NCI-H69 (cell line): ENCODE results near the gene PLXNB2.

Experiments
- DNase-seq: peaks from one replicate; lab custom pipeline; 2025; lab: John Stamatoyannopoulos, UW

Gene PLXNB2

GRCh38 chr22:50250555-50251476, 56.6 kb downstream of the PLXNB2 start, which contains the start of gene HDAC10:
Gene HDAC10 (minus strand): TSS chr22:50251265. CDS start chr22:50251032, 233 bp downstream.
- DNase-seq = peak; percentile 91

GRCh38 chr22:50250249-50250554, 57.2 kb downstream of the PLXNB2 start:
- no peak for DNase-seq

- no peak for DNase-seq
These were observed 57.9 kb downstream of the PLXNB2 start for GRCh38 chr22:50249341-50250248.

- peak; percentile 32 for DNase-seq
These were observed 59.0 kb downstream of the PLXNB2 start for GRCh38 chr22:50248196-50249081.

GRCh38 chr22:50247748-50248147, 59.7 kb downstream of the PLXNB2 start:
- peak; percentile 97 for DNase-seq

GRCh38 chr22:50246242-50247175, 60.9 kb downstream of the PLXNB2 start:
- peak; percentile 17 for DNase-seq

GRCh38 chr22:50245214-50246072, 62.0 kb downstream of the PLXNB2 start:
- no peak for DNase-seq

- DNase-seq = peak; percentile 97
These were observed 62.8 kb downstream of the PLXNB2 start, which contains the start of gene TUBGCP6 for GRCh38 chr22:50244420-50245213. Gene TUBGCP6 (minus strand): TSS chr22:50245023. CDS start chr22:50244459, 564 bp downstream.

- peak; percentile 32 for DNase-seq
These were observed 63.6 kb downstream of the PLXNB2 start for GRCh38 chr22:50243685-50244419.

- DNase-seq = peak; percentile 17
These were observed 65.0 kb downstream of the PLXNB2 start for GRCh38 chr22:50242406-50242949.

- no peak for DNase-seq
These were observed 68.7 kb downstream of the PLXNB2 start for GRCh38 chr22:50238755-50239154.

- peak; percentile 66 for DNase-seq
These were observed 70.6 kb downstream of the PLXNB2 start for GRCh38 chr22:50236731-50237409.

- DNase-seq = no peak
These were observed 74.2 kb downstream of the PLXNB2 start for GRCh38 chr22:50233223-50233622.

GRCh38 chr22:50232481-50233151, 74.8 kb downstream of the PLXNB2 start:
- DNase-seq = no peak

- no peak for DNase-seq
These were observed 78.1 kb downstream of the PLXNB2 start for GRCh38 chr22:50229370-50229769.

- no peak for DNase-seq
These were observed 79.1 kb downstream of the PLXNB2 start for GRCh38 chr22:50228366-50228765.
